NCI-H524 (cell line): ENCODE results near the gene ALB.

Experiments
- DNase-seq, 2 experiments: peaks; one replicate each; lab custom pipeline; 2025; lab: John Stamatoyannopoulos, UW

The ALB gene

DNA sequence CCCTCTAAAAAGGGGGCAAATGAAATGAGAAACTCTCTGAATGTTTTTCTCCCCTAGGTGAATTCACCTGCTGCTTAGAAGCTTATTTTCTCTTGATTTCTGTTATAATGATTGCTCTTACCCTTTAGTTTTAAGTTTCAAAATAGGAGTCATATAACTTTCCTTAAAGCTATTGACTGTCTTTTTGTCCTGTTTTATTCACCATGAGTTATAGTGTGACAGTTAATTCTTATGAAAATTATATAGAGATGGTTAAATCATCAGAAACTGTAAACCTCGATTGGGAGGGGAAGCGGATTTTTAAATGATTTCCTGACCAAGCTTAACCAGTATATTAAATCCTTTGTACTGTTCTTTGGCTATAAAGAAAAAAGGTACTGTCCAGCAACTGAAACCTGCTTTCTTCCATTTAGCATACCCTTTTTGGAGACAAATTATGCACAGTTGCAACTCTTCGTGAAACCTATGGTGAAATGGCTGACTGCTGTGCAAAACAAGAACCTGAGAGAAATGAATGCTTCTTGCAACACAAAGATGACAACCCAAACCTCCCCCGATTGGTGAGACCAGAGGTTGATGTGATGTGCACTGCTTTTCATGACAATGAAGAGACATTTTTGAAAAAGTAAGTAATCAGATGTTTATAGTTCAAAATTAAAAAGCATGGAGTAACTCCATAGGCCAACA lies 4.2 kb downstream of the ALB start:
- DNase-seq = no peak

DNA sequence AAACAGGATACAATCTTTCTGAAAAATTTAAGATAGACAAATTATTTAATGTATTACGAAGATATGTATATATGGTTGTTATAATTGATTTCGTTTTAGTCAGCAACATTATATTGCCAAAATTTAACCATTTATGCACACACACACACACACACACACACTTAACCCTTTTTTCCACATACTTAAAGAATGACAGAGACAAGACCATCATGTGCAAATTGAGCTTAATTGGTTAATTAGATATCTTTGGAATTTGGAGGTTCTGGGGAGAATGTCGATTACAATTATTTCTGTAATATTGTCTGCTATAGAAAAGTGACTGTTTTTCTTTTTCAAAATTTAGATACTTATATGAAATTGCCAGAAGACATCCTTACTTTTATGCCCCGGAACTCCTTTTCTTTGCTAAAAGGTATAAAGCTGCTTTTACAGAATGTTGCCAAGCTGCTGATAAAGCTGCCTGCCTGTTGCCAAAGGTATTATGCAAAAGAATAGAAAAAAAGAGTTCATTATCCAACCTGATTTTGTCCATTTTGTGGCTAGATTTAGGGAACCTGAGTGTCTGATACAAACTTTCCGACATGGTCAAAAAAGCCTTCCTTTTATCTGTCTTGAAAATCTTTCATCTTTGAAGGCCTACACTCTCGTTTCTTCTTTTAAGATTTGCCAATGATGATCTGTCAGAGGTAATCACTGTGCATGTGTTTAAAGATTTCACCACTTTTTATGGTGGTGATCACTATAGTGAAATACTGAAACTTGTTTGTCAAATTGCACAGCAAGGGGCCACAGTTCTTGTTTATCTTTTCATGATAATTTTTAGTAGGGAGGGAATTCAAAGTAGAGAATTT lies 5.2 kb downstream of the ALB start:
- no peak for DNase-seq

DNA sequence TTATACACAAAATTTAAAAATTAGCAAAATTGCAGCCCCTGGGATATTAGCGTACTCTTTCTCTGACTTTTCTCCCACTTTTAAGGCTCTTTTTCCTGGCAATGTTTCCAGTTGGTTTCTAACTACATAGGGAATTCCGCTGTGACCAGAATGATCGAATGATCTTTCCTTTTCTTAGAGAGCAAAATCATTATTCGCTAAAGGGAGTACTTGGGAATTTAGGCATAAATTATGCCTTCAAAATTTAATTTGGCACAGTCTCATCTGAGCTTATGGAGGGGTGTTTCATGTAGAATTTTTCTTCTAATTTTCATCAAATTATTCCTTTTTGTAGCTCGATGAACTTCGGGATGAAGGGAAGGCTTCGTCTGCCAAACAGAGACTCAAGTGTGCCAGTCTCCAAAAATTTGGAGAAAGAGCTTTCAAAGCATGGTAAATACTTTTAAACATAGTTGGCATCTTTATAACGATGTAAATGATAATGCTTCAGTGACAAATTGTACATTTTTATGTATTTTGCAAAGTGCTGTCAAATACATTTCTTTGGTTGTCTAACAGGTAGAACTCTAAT lies 6.0 kb downstream of the ALB start:
- DNase-seq = no peak

DNA sequence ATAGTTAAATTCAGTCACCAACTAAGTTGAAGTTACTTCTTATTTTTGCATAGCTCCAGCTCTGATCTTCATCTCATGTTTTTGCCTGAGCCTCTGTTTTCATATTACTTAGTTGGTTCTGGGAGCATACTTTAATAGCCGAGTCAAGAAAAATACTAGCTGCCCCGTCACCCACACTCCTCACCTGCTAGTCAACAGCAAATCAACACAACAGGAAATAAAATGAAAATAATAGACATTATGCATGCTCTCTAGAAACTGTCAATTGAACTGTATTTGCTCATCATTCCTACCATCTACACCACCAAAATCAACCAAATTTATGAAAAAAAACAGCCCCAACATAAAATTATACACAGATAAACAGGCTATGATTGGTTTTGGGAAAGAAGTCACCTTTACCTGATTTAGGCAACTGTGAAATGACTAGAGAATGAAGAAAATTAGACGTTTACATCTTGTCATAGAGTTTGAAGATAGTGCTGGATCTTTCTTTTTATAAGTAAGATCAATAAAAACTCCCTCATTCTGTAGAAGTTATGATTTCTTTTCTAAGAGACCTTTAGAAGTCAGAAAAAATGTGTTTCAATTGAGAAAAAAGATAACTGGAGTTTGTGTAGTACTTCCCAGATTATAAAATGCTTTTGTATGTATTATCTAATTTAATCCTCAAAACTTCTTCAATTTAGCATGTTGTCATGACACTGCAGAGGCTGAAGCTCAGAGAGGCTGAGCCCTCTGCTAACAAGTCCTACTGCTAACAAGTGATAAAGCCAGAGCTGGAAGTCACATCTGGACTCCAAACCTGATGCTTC lies 7.0 kb downstream of the ALB start:
- no peak for DNase-seq

DNA sequence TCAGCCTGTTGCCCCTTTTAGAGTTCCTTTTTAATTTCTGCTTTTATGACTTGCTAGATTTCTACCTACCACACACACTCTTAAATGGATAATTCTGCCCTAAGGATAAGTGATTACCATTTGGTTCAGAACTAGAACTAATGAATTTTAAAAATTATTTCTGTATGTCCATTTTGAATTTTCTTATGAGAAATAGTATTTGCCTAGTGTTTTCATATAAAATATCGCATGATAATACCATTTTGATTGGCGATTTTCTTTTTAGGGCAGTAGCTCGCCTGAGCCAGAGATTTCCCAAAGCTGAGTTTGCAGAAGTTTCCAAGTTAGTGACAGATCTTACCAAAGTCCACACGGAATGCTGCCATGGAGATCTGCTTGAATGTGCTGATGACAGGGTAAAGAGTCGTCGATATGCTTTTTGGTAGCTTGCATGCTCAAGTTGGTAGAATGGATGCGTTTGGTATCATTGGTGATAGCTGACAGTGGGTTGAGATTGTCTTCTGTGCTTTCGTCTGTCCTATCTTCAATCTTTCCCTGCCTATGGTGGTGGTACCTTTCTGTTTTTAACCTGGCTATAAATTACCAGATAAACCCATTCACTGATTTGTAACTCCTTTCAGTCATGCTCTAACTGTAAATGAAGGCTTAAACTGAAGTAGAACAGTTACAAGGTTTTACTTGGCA lies 7.8 kb downstream of the ALB start:
- DNase-seq = no peak

DNA sequence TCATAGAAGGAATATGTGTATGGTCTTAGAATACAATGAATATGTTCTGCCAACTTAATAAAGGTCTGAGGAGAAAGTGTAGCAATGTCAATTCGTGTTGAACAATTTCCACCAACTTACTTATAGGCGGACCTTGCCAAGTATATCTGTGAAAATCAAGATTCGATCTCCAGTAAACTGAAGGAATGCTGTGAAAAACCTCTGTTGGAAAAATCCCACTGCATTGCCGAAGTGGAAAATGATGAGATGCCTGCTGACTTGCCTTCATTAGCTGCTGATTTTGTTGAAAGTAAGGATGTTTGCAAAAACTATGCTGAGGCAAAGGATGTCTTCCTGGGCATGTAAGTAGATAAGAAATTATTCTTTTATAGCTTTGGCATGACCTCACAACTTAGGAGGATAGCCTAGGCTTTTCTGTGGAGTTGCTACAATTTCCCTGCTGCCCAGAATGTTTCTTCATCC lies 9.2 kb downstream of the ALB start:
- no peak for DNase-seq

GRCh38 chr4:73414936-73415271 lies 10.8 kb downstream of the ALB start:
- DNase-seq = no peak

DNA sequence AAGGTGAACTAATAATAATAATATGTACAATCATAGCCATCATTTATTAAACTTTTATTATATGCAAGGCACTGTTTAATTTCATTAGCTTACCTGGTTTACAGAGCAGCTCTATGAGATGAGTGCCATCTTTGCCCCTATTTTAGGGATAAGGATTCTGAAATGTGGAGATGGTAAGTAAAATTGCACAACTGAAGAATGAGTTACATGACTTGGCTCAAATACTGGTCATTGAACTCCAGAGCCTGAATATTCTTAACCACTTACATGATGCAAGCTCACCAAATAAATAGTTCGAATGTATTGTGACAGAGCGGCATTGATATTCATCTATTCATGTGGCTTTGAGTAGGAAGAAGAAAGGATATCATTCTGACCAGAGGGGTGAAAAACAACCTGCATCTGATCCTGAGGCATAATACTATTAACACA lies 11.7 kb downstream of the ALB start:
- no peak for DNase-seq

GRCh38 chr4:73416423-73417087 lies 12.5 kb downstream of the ALB start:
- no peak for DNase-seq

- no peak for DNase-seq
These were observed 13.3 kb downstream of the ALB start for GRCh38 chr4:73417342-73417741.

- DNase-seq = no peak
These were observed 13.9 kb downstream of the ALB start for GRCh38 chr4:73417973-73418372.

- DNase-seq = no peak
These were observed 14.6 kb downstream of the ALB start for GRCh38 chr4:73418677-73419076.

- no peak for DNase-seq
These were observed 15.3 kb downstream of the ALB start for GRCh38 chr4:73419106-73420038.

GRCh38 chr4:73420615-73421014 lies 16.5 kb downstream of the ALB start:
- no peak for DNase-seq

DNA sequence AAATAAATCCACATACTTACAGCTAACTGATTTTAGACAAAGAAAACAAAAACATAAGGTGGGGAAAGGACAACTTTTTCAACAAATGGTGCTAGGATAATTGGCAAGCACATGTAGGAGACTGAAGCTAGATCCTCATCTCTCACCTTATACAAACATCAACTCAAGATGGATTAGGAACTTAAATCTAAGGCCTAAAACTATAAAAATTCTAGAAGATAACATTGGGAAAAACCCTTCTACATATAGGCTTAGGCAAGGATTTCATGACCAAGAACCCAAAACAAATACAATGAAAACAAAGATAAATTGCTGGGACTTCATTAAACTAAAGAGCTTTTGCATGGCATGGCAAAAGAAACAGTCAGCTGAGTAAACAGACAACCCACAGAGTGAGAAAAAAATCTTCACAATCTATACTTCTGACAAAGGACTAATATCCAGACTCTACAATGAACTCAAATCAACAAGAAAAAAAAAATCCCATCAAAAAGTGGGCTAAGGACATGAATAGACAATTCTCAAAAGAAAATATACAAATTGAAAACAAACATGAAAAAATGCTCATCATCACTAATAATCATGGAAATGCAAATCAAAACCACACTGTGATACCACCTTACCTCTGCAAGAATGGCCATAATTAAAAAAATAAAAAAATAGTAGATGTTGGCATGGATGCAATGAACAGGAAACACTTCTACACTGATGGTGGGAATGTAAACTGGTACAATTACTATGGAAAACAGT lies 17.8 kb downstream of the ALB start:
- DNase-seq = no peak

GRCh38 chr4:73422458-73422752 lies 18.3 kb downstream of the ALB start:
- no peak for DNase-seq

DNA sequence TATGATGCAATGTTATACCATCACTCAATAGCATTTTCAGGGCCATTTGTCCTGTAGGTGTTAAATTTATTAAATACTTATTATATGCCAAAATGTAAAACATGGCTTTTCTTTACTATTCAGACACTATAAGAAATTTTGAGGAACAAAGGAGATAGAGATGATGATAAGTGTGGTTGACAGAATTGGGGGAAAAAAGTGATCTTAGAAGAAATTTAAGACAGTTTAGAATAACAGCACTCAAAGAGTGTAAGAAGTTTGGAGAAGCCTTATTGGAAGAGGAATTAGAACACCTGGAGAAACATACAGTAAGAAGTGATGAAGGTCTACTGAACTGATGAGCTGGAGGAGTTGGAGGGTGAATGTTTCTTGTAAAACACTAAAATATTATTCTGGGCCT lies 19.1 kb downstream of the ALB start:
- no peak for DNase-seq

DNA sequence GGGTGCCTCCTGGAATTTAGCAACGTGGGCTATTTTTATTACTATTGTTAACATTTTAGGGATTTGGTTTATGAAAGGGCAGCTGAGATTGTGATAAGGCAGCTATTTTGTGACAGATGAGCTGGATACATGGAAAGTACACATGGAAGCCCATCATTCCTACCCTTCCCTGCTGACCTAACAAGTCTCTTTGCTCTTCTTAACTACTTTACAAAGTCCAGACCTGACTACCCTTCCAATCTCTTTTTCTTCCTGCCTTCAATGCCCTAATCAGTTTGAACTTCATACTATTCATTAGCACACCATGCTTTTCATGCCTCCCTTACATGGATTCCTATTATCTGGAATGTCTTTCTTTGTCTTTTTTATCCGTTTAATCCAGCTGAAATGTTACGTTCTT lies 22.6 kb downstream of the ALB start:
- no peak for DNase-seq

GRCh38 chr4:73429118-73429517 lies 25.0 kb downstream of the ALB start:
- no peak for DNase-seq
